ENCODE measurements around the gene IQSEC3.

- TF ChIP-seq CTCF (conservative IDR thresholded peaks at IDR 0.05; ENCODE audit: low read length), result no peak
- no peak for TF ChIP-seq EZH2phosphoT487 (IDR thresholded peaks at IDR 0.05; ENCODE audit: borderline replicate concordance, low read depth, low read length)
Measured at GRCh38 chr12:147242-147641, 80.7 kb downstream of the IQSEC3 start.

Measured in OCI-LY7 (cell line).